A549 (cell line): ENCODE results near the gene PLEKHA6.

ENCODE experiments used
- CHD2 ChIP-seq: fragments of 150-350 bp; IDR thresholded peaks from 2 replicates; pipeline ENCODE4 v1.6.1; 2014; ENCODE audit warnings: low read length; ENCODE audit not compliant: partially characterized antibody
- EHF ChIP-seq: fragments of 250-450 bp; sonication (Bioruptor Pico); IDR thresholded peaks from 2 replicates; pipeline ENCODE4 v1.5.0; 2020; ENCODE audit warnings: mild to moderate bottlenecking
- HOXA7 ChIP-seq: fragments of 250-450 bp; sonication (Bioruptor Pico); IDR thresholded peaks from 2 replicates; pipeline ENCODE4 v1.5.0; 2020; ENCODE audit warnings: mild to moderate bottlenecking, moderate library complexity
- KDM1A ChIP-seq: fragments of 200-600 bp; sonication (generic); IDR thresholded peaks from 2 replicates; pipeline ENCODE4 v1.6.1; 2016; ENCODE audit warnings: low read depth, mild to moderate bottlenecking
- MAFK ChIP-seq: fragments of 450-650 bp; IDR thresholded peaks from 2 replicates; pipeline ENCODE4 v1.6.1; 2014; ENCODE audit not compliant: partially characterized antibody
- MAX ChIP-seq: IDR thresholded peaks from 2 replicates; pipeline ENCODE4 v1.6.1; 2012
- REST ChIP-seq: fragments of 200-600 bp; sonication (generic); IDR thresholded peaks from 2 replicates; pipeline ENCODE4 v1.6.1; 2016; ENCODE audit warnings: antibody characterized with exemption, mild to moderate bottlenecking, moderate library complexity
- SMC3 ChIP-seq: fragments of >200 bp; sonication (Bioruptor Twin); formaldehyde crosslinking; IDR thresholded peaks from 3 replicates; pipeline ENCODE4 v1.6.1; 2018; ENCODE audit warnings: inconsistent platforms
- TF ChIP-seq, protein P1 (sequence below): fragments of >200 bp; sonication (Bioruptor Twin); formaldehyde crosslinking; IDR thresholded peaks from 3 replicates; pipeline ENCODE4 v1.5.1; 2016

DNA sequence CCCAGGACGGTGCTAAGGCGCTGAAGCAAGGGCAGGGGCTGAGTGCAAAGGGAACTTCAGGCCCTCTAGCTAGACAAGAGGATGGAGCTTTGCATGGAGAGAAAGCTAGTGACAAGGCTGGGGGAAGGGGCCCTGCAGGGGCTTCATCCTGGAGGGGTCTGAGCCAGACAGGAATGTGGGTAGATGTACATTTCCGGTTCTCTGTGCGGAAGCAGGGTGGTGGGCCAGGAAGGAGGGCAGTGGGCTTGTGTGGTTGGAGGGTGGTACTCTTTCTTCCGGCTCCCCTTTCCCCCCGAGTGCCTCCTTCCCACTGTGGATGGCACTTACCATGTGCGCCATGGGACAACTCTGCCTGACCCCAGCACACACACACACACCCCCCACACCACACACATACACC lies 165.0 kb downstream of the PLEKHA6 start:
- no peak for TF ChIP-seq KDM1A
- TF ChIP-seq CHD2 = no peak
- TF ChIP-seq, protein P1, sequence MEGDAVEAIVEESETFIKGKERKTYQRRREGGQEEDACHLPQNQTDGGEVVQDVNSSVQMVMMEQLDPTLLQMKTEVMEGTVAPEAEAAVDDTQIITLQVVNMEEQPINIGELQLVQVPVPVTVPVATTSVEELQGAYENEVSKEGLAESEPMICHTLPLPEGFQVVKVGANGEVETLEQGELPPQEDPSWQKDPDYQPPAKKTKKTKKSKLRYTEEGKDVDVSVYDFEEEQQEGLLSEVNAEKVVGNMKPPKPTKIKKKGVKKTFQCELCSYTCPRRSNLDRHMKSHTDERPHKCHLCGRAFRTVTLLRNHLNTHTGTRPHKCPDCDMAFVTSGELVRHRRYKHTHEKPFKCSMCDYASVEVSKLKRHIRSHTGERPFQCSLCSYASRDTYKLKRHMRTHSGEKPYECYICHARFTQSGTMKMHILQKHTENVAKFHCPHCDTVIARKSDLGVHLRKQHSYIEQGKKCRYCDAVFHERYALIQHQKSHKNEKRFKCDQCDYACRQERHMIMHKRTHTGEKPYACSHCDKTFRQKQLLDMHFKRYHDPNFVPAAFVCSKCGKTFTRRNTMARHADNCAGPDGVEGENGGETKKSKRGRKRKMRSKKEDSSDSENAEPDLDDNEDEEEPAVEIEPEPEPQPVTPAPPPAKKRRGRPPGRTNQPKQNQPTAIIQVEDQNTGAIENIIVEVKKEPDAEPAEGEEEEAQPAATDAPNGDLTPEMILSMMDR = no peak
- TF ChIP-seq SMC3 = no peak
- TF ChIP-seq HOXA7 (CRISPR knock-in tag) = no peak
- no peak for TF ChIP-seq EHF (CRISPR knock-in tag)
- TF ChIP-seq MAFK = no peak
- no peak for TF ChIP-seq MAX
- TF ChIP-seq REST = no peak
